Measurements from ENCODE around the gene AMOT.
A peak's percentile ranks its signal among the peaks of the same experiment; 100 is the strongest.
"Not testable (repeated sequence)": the region's sequence is repeated elsewhere in the genome, so short reads cannot be mapped to it uniquely, and the experiment has no call there.

AMOT gene

GRCh38 chrX:112840382-112841113 is at the start of gene AMOT:
Gene AMOT, minus strand, starts transcription at chrX:112840831. Its CDS starts 17,705 bp downstream, at chrX:112823126.
- DNase-seq, result no peak

GRCh38 chrX:112889400-112889799 is 48.8 kb upstream of the AMOT start:
- no peak for DNase-seq

GRCh38 chrX:112888916-112889315 is 48.3 kb upstream of the AMOT start:
- no peak for DNase-seq

- DNase-seq, result no peak
Measured at GRCh38 chrX:112877771-112878173, 37.1 kb upstream of the AMOT start.

GRCh38 chrX:112874614-112875013 is 34.0 kb upstream of the AMOT start:
- no peak for DNase-seq

GRCh38 chrX:112874175-112874574 is 33.5 kb upstream of the AMOT start:
- no peak for DNase-seq

- DNase-seq, result no peak
Measured at GRCh38 chrX:112868586-112868985, 28.0 kb upstream of the AMOT start.

- no peak for DNase-seq
Measured at GRCh38 chrX:112867570-112867969, 26.9 kb upstream of the AMOT start.

GRCh38 chrX:112866175-112866574 is 25.5 kb upstream of the AMOT start:
- DNase-seq, result no peak

GRCh38 chrX:112865464-112866025 is 24.9 kb upstream of the AMOT start:
- no peak for DNase-seq

- no peak for DNase-seq
Measured at GRCh38 chrX:112863850-112864249, 23.2 kb upstream of the AMOT start.

GRCh38 chrX:112857478-112857878 is 16.8 kb upstream of the AMOT start:
- no peak for DNase-seq

- DNase-seq, result not testable (repeated sequence)
Measured at GRCh38 chrX:112854901-112855300, 14.3 kb upstream of the AMOT start.

- no peak for DNase-seq
Measured at GRCh38 chrX:112852851-112853250, 12.2 kb upstream of the AMOT start.

GRCh38 chrX:112851806-112852205 is 11.2 kb upstream of the AMOT start:
- no peak for DNase-seq

GRCh38 chrX:112851161-112851779 is 10.6 kb upstream of the AMOT start:
- no peak for DNase-seq

- DNase-seq, result no peak
Measured at GRCh38 chrX:112849016-112849415, 8.4 kb upstream of the AMOT start.

GRCh38 chrX:112846782-112847181 is 6.2 kb upstream of the AMOT start:
- DNase-seq, result no peak

GRCh38 chrX:112846187-112846586 is 5.6 kb upstream of the AMOT start:
- no peak for DNase-seq

GRCh38 chrX:112844250-112844649 is 3.6 kb upstream of the AMOT start:
- no peak for DNase-seq

GRCh38 chrX:112841820-112842157 is 1.2 kb upstream of the AMOT start:
- no peak for DNase-seq

GRCh38 chrX:112841114-112841819 is 636 bp upstream of the AMOT start:
- DNase-seq, result peak; percentile 7

GRCh38 chrX:112839856-112840255 is 775 bp downstream of the AMOT start:
- DNase-seq, result no peak

GRCh38 chrX:112837531-112837930 is 3.1 kb downstream of the AMOT start:
- no peak for DNase-seq
